GM12865 (cell line): ENCODE data around the gene CHCHD6.

Experiments used
- DNase-seq: peaks from one replicate; pipeline ENCODE4 v3.0.0; 2010; ENCODE audit warnings: low read depth
- H3K4me3 ChIP-seq: 2 replicates; pipeline ENCODE4 v1.5.1; 2011; ENCODE audit warnings: mild to moderate bottlenecking, low read depth, low read length, control low read depth
- CTCF ChIP-seq: IDR thresholded peaks from 2 replicates; pipeline ENCODE4 v1.5.1; 2011; ENCODE audit warnings: low read length, control low read depth, low read depth, inconsistent platforms; ENCODE audit not compliant: insufficient read depth; ENCODE audit errors: missing control alignments

CHCHD6 gene

GRCh38 chr3:126964261-126964660 is 260.2 kb downstream of the CHCHD6 start:
- no peak for TF ChIP-seq CTCF
- DNase-seq = no peak

GRCh38 chr3:126964950-126965349 is 260.9 kb downstream of the CHCHD6 start:
- DNase-seq = no peak
- no peak for TF ChIP-seq CTCF
- H3K4me3 ChIP-seq = no peak overlapping the region

More at GRCh38 chr3:126964261-126964660, 260.2 kb downstream of the CHCHD6 start:
- no peak overlapping the region for H3K4me3 ChIP-seq

GRCh38 chr3:126965526-126966080 is 261.6 kb downstream of the CHCHD6 start:
- no peak for DNase-seq
- no peak for TF ChIP-seq CTCF
- H3K4me3 ChIP-seq = no peak overlapping the region

GRCh38 chr3:126967386-126967785 is 263.3 kb downstream of the CHCHD6 start:
- no peak overlapping the region for H3K4me3 ChIP-seq
- DNase-seq = no peak
- no peak for TF ChIP-seq CTCF

GRCh38 chr3:126968391-126969390 is 264.7 kb downstream of the CHCHD6 start:
- no peak for TF ChIP-seq CTCF
- no peak overlapping the region for H3K4me3 ChIP-seq
- no peak for DNase-seq

- no peak overlapping the region for H3K4me3 ChIP-seq
- no peak for DNase-seq
- no peak for TF ChIP-seq CTCF
Measured at GRCh38 chr3:126969586-126969985, 265.5 kb downstream of the CHCHD6 start.

GRCh38 chr3:126970101-126970500 is 266.1 kb downstream of the CHCHD6 start:
- no peak overlapping the region for H3K4me3 ChIP-seq

More at GRCh38 chr3:126970101-126970500, 266.1 kb downstream of the CHCHD6 start:
- DNase-seq = no peak
- no peak for TF ChIP-seq CTCF
